HG03460 (cell line): Measurements from ENCODE around the gene ACER2.
A peak's percentile ranks its signal among the peaks of the same experiment; 100 is the strongest.
"Not testable (repeated sequence)": the region's sequence is repeated elsewhere in the genome, so short reads cannot be mapped to it uniquely, and the experiment has no call there.

Experiments used
- ATAC-seq: cut with Tn5 transposase; IDR thresholded peaks from one replicate; pipeline ENCODE4 v1.9.1; 2021; ENCODE audit not compliant: unreplicated experiment

ACER2 gene

GRCh38 chr9:19408693-19409400, at the start of gene ACER2:
TSS of gene ACER2 (plus strand) at chr9:19409009. CDS start at chr9:19409085, 76 bp downstream.
- ATAC-seq = peak; percentile 92

GRCh38 chr9:19369107-19369506, 39.7 kb upstream of the ACER2 start:
- no peak for ATAC-seq

- ATAC-seq = no peak
Measured at GRCh38 chr9:19371942-19372341, 36.9 kb upstream of the ACER2 start.

GRCh38 chr9:19372567-19372966, 36.2 kb upstream of the ACER2 start:
- no peak for ATAC-seq

- no peak for ATAC-seq
Measured at GRCh38 chr9:19373527-19373926, 35.3 kb upstream of the ACER2 start.

GRCh38 chr9:19375538-19375937, 33.3 kb upstream of the ACER2 start:
- ATAC-seq = no peak

GRCh38 chr9:19376931-19377330, 31.9 kb upstream of the ACER2 start:
- ATAC-seq = no peak

GRCh38 chr9:19378164-19378563, 30.6 kb upstream of the ACER2 start:
- no peak for ATAC-seq

GRCh38 chr9:19378647-19379046, 30.2 kb upstream of the ACER2 start:
- no peak for ATAC-seq

GRCh38 chr9:19379283-19379682, 29.5 kb upstream of the ACER2 start:
- ATAC-seq = no peak

GRCh38 chr9:19379697-19380046, 29.1 kb upstream of the ACER2 start:
- ATAC-seq = peak; percentile 31

GRCh38 chr9:19380826-19381075, 28.1 kb upstream of the ACER2 start:
- ATAC-seq = no peak

- no peak for ATAC-seq
Measured at GRCh38 chr9:19381656-19382055, 27.2 kb upstream of the ACER2 start.

- not testable (repeated sequence) for ATAC-seq
Measured at GRCh38 chr9:19385212-19385611, 23.6 kb upstream of the ACER2 start.

GRCh38 chr9:19385786-19386501, 22.9 kb upstream of the ACER2 start:
- ATAC-seq = no peak

GRCh38 chr9:19386502-19387044, 22.2 kb upstream of the ACER2 start:
- no peak for ATAC-seq

GRCh38 chr9:19387317-19387716, 21.5 kb upstream of the ACER2 start:
- ATAC-seq = no peak

- not testable (repeated sequence) for ATAC-seq
Measured at GRCh38 chr9:19389539-19389938, 19.3 kb upstream of the ACER2 start.

- no peak for ATAC-seq
Measured at GRCh38 chr9:19397845-19398244, 11.0 kb upstream of the ACER2 start.

GRCh38 chr9:19403231-19403630, 5.6 kb upstream of the ACER2 start:
- not testable (repeated sequence) for ATAC-seq

GRCh38 chr9:19404283-19405075, 4.3 kb upstream of the ACER2 start:
- ATAC-seq = no peak

GRCh38 chr9:19405771-19406170, 3.0 kb upstream of the ACER2 start:
- no peak for ATAC-seq
